Medulla oblongata (tissue), 1 donor: Measurements from ENCODE around the gene CD6.

Experiments used
- DNase-seq: peaks from one replicate; pipeline ENCODE4 v3.0.0-alpha.2; 2015; ENCODE audit errors: extremely low spot score

CD6 gene

DNA sequence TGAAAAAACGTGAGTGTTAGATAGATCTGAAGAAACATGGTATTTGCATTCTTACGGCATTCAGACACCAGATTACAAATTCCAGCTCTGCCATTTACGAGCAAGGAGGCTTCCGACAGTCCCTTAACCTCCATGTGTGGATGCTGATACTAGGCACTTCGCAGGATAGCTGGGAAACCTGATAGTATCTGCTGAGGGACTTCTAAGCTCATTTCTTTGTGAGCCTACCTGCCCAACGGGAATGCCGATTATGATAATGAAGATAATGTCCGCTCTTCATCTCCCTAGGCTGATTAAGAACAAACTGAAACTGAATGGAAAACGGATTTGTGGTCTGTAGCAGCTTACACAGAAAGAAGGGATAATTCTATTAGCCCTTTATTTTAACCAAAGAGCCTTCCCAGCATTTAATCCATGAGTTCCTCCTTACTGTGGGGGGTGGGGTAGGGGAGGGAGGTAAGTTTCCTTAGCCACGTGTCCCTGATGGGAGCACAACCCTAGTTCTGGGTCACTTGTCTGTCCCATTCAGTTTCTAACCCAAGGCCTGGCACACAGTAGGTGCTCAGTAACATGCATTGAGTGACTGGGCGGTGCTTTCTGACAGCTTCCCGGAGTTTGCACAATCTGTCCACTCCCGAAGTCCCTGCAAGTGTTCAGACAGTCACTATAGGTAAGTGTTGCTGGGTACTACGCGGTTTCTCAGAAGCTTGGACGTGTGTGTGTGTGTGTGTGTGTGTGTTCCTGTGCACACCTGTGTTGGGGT, 39.2 kb downstream of the CD6 start:
- DNase-seq: no peak

DNA sequence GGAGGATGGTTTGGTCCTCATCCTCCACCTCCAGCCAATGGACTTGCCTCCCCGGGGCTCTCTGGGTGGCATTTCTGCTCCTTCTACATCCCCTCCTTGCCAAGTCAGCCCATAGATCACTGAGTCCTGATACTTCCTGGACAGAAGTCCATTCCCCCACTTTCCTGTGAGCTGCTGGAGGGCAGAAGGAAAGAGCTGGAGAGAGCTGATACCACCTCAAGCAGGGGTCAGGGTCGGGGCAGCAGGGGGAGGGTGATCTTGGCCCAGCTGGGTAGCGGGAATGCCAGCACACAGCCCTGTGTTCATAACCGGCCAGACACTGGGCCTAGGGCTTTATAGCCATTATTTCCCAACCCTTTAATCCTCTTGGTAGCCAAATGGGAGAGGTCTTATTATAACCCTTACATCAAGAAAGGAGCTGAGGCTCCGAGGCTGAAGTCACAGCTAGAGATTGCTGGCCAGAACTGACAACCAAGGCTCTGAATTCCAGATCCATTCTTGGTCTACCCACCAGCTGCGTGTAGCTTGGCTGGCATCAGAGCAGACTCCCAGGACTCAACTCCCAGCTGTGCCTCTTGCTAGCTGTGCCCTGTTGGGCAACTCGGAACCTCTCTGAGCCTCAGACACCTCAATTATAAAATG, 39.9 kb downstream of the CD6 start:
- no peak for DNase-seq

DNA sequence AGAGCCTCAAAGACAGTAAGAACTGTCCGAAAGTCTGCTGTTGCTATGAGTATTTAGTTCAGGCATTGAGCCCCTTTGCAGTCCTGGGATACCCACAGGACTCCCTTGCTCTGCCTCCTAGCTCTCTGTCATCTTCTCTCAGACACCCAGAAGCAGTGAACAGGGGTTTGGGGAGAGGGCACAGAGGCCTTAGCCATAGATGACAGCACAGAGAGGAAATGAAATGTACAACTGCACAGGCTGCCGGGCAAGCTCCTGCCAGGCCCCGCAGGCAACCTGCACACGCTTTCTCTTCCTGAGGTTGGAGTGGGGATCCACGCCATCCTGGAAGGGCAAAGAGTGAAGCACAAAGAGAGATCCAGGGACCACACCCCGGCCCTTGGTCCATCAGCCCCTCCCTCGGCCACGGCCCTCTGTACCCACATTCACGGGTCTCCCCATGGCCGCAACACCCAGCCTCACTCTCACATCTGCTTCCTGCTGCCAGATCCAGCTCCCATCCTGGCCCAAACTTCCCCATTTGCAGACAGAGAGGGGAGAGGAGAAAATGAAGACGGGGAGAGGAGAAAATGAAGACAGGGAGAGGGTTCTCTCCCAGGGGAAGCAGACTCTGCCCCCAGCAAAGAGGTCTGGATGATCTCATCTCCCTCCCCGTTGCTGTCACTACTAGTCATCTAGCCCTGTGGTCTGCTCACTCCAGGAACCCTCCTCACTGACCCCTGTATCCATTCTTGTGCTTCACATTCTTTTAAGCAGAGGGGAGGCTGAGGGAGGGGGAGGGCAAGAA, 40.7 kb downstream of the CD6 start:
- DNase-seq: peak; percentile 42

DNA sequence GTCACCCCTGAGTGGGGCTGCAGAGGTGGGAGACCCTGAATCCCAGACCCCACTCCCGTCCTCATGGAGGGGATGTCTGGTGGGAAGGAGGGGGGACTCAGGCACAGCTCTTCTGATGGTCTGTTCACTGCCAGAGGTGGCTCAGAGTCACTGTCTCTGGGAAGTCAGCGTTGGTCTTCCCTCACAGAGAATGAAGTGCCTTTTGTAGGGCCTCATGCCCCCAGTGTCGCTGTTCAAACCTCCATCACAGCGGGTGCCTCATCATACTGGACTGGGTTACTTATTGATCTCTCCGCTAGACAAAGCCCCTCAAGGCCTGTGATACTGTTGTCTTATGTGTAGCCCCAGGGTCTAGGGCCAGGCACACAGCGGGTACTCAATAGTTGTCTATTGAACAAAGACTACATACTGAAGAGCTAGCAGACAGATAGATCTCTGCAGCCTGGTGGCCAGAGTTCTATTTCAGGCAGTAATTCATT, 41.3 kb downstream of the CD6 start:
- DNase-seq: no peak

DNA sequence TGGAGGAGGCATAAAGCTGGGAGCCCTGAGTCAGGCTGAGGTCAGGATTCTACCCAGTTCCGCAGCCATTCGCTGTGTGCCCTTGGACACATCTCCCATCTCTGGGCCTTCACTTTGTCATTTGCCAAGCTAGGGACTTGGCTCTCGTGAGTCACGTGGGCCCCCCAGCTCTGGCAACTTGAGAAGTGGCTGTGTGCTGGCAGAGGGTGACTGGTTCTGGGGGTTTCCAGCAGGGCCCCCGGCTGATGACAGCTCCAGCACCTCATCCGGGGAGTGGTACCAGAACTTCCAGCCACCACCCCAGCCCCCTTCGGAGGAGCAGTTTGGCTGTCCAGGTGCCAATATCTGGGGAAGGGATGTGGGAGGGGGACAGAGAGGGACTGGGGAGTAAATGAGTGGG, 46.6 kb downstream of the CD6 start:
- no peak for DNase-seq

DNA sequence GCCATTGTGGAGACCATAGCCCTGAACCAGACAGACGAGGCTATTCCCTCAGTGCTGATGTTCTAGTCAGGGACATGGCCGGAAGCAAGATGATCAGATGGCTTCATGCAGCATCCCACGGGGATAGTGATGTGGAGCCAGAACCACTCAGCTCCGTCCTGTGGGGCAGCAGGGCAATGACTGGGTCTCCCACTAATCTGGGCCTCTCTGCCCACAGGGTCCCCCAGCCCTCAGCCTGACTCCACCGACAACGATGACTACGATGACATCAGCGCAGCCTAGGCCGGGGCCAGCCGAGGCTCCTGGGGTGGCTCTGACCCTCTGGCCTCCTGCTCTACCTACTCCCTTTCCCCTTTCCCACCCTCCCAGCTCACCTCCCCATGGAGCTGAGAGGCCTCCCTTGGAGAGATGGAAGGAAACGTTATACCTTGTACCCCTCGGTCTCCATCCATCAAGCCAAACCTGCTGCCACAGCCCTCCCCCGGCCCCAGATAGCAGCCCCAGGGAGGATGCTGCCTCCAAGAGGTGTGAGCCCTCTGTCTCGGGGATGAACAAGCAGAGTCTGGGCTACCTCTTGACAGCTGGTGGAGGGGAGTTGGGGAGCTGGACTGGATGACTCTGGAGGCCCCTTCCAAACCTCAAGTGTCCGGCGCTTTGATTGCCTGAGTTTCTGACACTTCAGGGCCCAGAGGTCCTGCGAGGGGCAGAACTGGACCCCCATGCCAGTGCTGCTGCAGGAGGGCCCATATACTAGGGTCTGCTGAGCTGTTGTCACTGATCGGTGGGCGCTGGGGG, 47.8 kb downstream of the CD6 start:
- DNase-seq: no peak

DNA sequence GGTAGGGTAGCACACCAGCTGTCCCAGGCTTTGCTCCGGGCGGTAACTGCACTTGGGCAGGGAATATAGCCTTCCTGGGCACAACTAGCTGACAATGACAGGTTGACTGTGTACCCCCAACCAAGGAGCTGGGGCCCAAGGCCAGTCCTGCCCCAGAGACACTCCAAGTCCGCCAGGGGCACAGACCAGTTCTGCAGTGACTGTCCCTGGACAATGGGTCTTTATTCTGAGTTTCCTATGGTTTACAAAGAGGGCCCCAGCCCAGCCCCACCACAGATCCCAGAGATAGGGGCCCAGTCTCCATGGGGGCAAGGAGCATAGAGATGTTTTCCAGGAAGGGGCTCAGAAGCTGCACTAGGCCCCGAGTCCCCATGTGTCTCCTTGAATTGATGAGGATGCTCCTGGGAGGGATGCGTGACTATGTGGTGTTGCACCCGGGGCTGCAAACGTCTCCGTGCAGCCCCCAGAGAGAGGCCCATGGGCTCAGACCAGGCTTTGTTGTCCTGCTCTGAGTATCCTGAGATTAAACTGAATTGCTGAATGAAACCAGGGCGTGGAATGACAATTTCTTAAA, 48.4 kb downstream of the CD6 start:
- no peak for DNase-seq

DNA sequence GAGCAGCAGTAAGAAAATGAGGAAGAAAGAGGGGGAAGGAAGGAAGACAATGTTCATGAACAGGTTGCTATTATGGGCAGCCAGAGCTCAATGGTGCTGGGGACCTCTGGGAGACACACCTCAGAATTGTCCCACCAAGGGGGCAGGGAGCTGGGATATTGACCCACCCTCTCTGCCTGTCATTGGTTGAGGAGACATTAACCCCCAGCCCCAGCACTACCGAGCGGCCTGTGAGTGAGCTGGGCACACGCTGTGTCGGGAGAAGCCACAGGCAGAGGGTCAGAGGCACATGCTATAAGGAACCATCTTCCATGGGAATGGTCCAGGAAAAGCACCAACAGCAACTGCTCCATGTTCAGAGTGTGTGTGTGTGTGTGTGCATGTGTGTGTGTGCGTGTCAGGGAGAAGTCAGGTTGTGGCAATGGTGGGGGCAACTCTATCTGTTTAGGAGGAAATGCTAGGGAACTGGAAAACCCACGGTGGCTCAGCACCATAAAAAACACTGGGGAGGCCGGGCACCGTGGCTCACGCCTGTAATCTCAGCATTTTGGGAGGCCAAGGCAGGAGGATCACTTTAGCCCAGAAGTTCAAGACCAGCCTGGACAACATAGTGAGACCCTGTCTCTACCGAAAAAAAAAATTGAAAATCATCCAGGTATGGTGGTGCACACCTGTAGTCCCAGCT, 49.2 kb downstream of the CD6 start:
- DNase-seq: no peak

DNA sequence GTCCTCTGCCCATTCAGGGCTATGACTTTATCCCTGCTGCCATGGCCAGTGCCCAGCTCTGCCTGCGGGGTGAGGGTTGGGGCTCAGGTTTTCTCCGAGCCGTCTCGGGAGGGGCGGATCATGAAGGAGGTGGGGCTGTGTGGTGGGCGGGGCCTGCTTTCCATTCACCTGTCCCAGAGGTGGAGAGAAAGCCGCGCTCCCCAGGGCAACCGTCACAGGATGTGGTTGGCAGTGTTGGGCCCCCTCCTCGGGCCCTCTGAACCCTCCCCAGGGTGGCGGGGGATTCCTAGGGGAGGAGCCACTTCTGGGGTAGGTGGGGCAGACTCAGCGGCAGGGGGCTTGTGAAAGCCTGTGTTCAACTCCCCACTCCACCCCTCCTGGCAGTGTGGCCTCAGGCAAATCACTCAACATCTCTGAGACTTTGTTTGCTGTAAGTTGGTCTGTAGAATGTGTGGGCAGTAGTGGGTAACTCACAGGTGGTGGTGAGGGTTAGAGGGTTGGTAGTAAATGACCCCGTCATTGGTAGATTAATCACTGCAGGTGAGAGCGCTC, 50.3 kb downstream of the CD6 start:
- no peak for DNase-seq

DNA sequence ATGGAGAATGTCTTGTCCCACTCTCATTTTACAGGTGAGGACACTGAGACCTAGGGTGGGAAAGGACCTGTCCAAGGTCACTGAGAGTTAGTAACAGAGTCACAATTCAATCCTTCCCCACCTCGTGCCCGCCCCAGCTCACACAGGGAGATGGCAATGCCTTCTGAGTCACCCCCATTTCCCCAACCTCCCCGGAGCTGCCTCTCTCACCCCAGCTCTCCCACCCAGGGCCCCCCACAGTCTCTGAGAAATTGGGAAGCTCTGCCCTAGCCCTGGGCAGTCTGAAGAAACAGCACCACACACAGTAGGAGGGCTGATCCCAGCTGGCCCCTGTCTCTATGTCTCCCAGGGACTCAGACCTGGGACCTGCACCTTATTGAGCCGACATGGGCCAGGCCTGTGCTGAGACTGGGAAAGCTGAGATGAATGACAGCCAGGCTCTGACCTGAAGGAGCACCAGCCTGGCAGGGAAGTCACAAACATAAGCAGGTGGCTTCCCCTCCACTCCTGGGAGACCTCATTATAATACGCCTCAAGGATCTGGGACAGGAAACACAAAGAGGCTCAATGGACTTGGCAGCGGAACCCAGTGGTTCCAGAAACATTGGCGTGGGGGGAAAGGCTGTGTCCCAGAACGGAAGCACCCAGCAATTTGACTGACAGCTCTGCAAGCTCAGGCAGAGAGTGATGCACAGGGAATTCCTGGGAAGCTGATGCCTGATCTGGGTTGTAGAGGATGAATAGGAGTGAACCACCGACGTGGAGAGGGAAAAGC, 51.0 kb downstream of the CD6 start:
- DNase-seq: peak; percentile 36

DNA sequence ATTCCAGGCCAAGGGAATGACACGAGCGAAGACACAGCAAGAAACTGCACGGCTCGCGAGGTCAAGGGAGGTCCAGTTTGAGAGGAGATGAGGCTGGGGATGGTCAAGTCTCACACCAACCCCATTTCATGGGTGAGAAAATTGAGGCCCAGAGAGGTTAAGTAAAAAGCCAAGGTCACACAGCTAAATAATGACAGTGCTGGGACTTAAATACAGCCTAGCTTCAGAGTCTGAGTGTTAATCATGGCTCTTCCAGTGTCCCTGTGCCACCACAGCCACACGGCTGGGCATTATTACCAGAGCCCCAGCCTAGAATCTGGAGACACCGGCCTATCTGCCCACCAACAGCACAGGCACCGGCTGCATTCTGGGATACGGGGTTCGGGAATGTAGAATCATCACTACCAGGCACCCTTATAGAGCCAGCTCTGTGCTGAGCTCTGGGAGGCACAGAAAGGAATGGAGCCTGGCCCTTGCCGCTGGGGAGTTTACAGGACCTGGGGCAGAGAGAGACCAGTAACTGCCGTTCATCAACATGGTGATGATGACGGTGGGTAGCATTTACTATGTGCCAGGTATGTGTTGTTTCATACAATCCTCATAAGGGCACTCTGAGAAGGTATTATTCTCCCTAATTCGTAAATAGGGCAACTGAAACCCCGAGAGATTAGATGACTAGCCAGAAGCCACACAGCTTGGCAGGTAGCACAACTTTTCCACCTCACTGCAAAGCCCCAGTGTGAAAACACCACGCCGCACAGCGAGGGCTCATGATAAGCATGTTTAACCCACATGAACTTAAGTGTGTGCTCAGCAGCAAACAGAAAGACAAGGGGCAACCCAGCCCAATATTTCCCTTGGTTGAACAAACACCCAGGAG, 51.8 kb downstream of the CD6 start:
- no peak for DNase-seq

DNA sequence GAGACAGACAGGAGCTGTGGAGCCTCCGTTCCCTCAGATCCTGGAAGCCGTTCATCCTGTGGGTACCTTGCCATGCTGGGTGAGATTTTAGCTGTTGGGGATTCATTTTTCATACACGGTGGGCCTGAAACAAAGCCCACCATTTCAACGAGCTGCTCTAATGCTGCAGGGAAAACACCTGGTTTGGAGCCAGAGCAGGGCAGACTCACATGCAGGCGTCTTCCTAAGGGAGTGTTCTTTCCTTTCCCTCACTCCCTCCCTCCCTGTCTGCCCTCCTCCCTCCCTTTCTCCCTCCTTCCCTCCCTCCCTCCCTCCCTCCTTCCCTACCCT, 52.5 kb downstream of the CD6 start:
- DNase-seq: no peak

DNA sequence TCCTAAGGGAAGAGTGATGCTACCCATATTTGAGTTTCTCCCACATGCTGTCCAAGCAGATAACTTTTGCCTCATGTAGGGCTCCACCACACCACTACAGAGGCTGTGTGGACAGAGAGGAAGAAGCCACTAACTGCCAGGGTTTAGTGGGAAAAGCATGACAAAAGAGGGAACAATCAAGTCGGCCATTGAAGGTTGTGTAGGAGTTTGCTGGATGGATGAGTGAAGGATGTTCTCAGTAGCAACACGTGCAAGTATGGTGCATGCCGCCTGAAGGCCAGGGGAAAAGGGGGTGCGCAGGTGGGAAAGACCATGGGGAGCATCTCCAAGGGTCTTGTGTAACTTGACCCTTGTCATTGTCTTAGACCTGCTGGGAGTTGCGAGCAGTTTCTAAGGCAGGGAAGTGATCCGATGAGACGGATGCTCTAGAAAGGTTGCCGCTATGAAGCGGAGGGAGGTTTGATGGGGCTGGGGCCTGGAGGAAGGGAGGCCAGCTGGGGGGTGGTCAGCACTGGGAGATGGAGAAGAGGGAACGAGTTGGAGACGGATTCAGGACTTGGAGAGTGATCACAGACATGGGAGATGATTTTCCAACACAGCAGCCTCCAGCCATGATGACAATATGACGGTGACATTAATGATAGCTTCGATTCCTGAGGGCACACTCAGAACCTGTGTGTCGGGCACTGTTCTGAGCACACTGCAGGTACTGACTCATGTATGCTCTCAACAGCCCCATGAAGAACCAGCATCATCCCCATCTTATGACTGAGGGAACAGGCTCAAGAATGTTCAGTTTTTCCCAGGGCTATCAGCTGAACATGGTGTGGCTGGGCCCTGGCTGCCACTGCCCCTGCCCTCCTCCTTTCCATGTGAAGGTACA, 53.7 kb downstream of the CD6 start:
- DNase-seq: no peak

DNA sequence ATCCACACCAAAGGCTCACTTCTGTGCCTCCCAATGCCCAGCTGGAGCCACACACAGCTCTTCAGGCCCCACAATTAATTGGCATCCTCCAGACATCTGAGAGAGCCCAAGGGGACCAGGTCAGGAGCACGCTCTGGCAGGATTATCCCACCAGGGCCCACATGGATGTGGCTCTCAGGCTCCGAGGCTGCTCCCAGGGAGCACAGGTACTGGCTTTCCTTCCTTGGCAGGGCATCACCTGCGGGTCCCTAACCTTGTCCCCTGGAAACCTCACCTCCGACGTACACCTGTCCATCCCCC, 54.3 kb downstream of the CD6 start:
- no peak for DNase-seq

DNA sequence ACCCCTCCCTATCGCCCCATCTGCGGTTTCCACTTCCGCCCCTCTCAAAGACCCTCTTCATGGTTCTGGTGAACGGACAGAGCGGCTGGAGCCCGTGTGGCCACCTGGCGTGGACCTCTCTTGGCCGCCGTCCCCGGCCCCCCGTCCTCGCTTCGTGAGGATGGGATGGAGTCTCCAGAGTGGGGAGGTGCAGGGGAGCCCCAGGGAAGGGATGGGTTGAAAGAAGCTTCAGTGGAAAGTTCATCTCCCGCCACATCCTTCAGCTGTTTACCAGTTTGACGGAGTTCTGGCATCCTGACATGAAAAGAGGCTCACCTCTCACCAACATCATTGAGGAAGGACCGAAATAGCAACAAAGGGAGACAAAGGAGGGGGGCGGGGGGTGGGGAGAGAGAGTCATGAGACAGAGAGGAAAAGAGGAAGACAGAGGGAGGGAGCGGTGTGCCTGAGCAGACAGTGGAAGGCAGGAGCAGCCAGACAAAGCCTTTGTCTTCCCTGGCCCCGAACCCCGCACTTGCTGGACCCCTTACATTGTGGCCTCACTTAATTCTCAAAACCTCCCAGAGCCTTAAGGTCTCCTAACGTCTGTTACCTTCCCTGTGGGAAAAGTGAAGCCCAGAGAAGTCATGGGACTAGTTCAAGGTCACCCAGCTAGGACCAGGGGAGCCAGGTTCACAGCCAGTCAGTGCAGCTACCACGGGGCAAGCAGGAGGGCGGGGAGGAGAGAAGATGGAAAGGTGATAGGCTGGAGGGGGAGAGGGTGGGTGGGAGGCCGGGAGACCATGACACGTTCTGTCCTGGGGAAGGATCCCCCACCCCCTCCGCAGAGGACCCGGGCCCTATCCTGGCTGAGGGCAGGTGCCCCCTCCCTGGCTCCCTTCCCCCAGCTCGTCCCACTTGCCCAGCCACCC, 54.9 kb downstream of the CD6 start:
- peak; percentile 75 for DNase-seq

DNA sequence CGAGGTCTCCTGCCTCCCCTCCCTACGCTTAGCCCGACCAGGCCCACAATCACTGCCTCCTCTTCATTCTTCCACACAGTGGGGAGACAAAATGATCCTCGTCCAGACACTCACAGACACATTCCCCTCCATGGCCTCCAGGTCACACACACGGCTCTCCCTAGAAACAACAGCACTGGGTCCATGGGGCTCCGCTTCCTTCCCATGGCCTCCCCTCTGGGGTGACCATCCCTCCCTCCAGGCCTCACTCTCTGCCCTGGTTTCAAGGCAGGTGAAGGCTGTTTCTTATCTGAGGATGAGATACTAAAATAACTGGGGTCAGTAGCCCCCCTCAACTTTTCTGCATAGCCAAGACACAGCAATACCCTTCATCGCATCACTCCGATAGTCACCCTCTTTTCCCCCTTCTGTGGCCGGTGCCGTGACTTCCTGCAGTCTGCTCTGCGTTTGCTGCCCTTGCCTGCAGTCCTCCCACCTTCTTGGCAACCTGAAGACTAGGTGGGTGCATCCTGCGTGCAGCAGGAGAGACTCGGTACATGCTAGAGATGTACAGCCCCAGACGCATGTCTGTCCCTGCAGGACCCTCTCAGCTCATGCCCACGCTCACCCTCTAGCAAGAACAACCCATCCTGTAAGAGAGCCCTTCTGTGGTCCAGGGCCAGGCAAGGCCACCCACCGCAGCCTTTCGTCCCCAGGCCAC, 55.8 kb downstream of the CD6 start:
- DNase-seq: no peak
